Measurements from ENCODE around the gene WASF1. TPM values are rescaled to one million over a fixed set of nuclear protein-coding genes. Genes with fewer than 3 reads are reported as not detected.

The WASF1 gene
- total and polyA plus RNA-seq, 12 donors, result 4.7 to 23.7 (median 8.9) TPM

- WGBS, 4 donors, result 62 to 74% (median 67%) methylated on average over 4 of the region's 4 CpGs
- no peaks in the 10 kb centered on the region for H3K27me3 ChIP-seq
- H3K9me3 ChIP-seq (replicated peaks in 1 of 3), result no peaks in the 10 kb centered on the region
- H3K27ac ChIP-seq, result no peak overlapping the region
- peaks cover 0 to 9% of the 10 kb centered on the region in 2 donors for H3K36me3 ChIP-seq (replicated peaks in 1 of 2)
- no peak overlapping the region for H3K4me3 ChIP-seq
- intact Hi-C loops (cut with DNase I), result no loop called here
- peaks cover 0 to 22% of the 10 kb centered on the region in 2 donors for H3K4me1 ChIP-seq (replicated peaks in 1 of 2)
- TF ChIP-seq CTCF (IDR thresholded peaks at IDR 0.05), result no peak
- TF ChIP-seq POLR2A (IDR thresholded peaks at IDR 0.05), result no peak
- DNase-seq, result no peak
Observed at GRCh38 chr6:110195639-110196038, 16.2 kb upstream of the WASF1 start.

- H3K9me3 ChIP-seq (replicated peaks in 1 of 3), result no peaks in the 10 kb centered on the region
- H3K36me3 ChIP-seq (replicated peaks in 1 of 2), result peaks cover 0 to 9% of the 10 kb centered on the region in 2 donors
- H3K27ac ChIP-seq, result no peak overlapping the region
- DNase-seq, result no peak
- no peaks in the 10 kb centered on the region for H3K27me3 ChIP-seq
- WGBS, 4 donors, result 74 to 88% (median 79%) methylated on average over 2 of the region's 2 CpGs
- intact Hi-C loops (cut with DNase I), result no loop called here
- no peak overlapping the region for H3K4me3 ChIP-seq
- peaks cover 12 to 51% of the 10 kb centered on the region in 2 donors for H3K4me1 ChIP-seq (replicated peaks in 1 of 2)
- no peak for TF ChIP-seq CTCF (IDR thresholded peaks at IDR 0.05)
- no peak for TF ChIP-seq POLR2A (IDR thresholded peaks at IDR 0.05)
Observed at GRCh38 chr6:110191477-110191876, 12.0 kb upstream of the WASF1 start.

GRCh38 chr6:110190726-110191125, 11.3 kb upstream of the WASF1 start:
- peaks cover 0 to 9% of the 10 kb centered on the region in 2 donors for H3K36me3 ChIP-seq (replicated peaks in 1 of 2)
- no peak for DNase-seq
- no peak overlapping the region for H3K4me3 ChIP-seq
- 90 to 96% (median 93%) methylated on average over 4 to 6 of the region's 6 CpGs for WGBS, 4 donors
- peaks cover 19 to 59% of the 10 kb centered on the region in 2 donors for H3K4me1 ChIP-seq (replicated peaks in 1 of 2)
- no peaks in the 10 kb centered on the region for H3K9me3 ChIP-seq (replicated peaks in 1 of 3)
- no peak overlapping the region for H3K27ac ChIP-seq
- no peaks in the 10 kb centered on the region for H3K27me3 ChIP-seq
- no peak for TF ChIP-seq POLR2A (IDR thresholded peaks at IDR 0.05)
- no peak for TF ChIP-seq CTCF (IDR thresholded peaks at IDR 0.05)
- intact Hi-C loops (cut with DNase I), result no loop called here

- H3K27me3 ChIP-seq, result no peaks in the 10 kb centered on the region
- H3K4me3 ChIP-seq, result no peak overlapping the region
- H3K36me3 ChIP-seq (replicated peaks in 1 of 2), result peaks cover 0 to 4% of the 10 kb centered on the region in 2 donors
- H3K9me3 ChIP-seq (replicated peaks in 1 of 3), result no peaks in the 10 kb centered on the region
- TF ChIP-seq POLR2A (IDR thresholded peaks at IDR 0.05) (no peak), CTCF (IDR thresholded peaks at IDR 0.05) (no peak)
- no peak overlapping the region for H3K27ac ChIP-seq
- DNase-seq, result no peak
- intact Hi-C loops (cut with DNase I), result loop anchor here in 1 of 2 donors (10.0 kb wide), 1 partner anchor 206 kb away; no protein-coding TSS in a partner anchor
- H3K4me1 ChIP-seq (replicated peaks in 1 of 2), result peaks cover 32 to 61% of the 10 kb centered on the region in 2 donors
Observed at GRCh38 chr6:110188791-110189190, 9.3 kb upstream of the WASF1 start.

All from adrenal gland (tissue), 12 donors.